Globus pallidus (tissue), 1 donor: ENCODE results near the gene YPEL1.
"Not testable (repeated sequence)": the region's sequence is repeated elsewhere in the genome, so short reads cannot be mapped to it uniquely, and the experiment has no call there.

Source experiments
- DNase-seq: peaks from one replicate; pipeline ENCODE4 v3.0.0-alpha.2; 2015; ENCODE audit warnings: low spot score

Gene YPEL1

GRCh38 chr22:21683401-21683811, 52.2 kb downstream of the YPEL1 start:
- DNase-seq: no peak

- no peak for DNase-seq
Measured at GRCh38 chr22:21682385-21683175, 53.0 kb downstream of the YPEL1 start.

- DNase-seq: no peak
Measured at GRCh38 chr22:21681566-21682370, 53.8 kb downstream of the YPEL1 start.

GRCh38 chr22:21680830-21681565, 54.6 kb downstream of the YPEL1 start:
- no peak for DNase-seq

GRCh38 chr22:21679383-21679782, 56.2 kb downstream of the YPEL1 start:
- DNase-seq: no peak

GRCh38 chr22:21678842-21679241, 56.8 kb downstream of the YPEL1 start:
- not testable (repeated sequence) for DNase-seq

- no peak for DNase-seq
Measured at GRCh38 chr22:21677606-21678443, 57.8 kb downstream of the YPEL1 start.

GRCh38 chr22:21674638-21675245, 60.9 kb downstream of the YPEL1 start:
- no peak for DNase-seq

- no peak for DNase-seq
Measured at GRCh38 chr22:21673534-21674321, 61.9 kb downstream of the YPEL1 start.

- DNase-seq: no peak
Measured at GRCh38 chr22:21672107-21672629, 63.4 kb downstream of the YPEL1 start.

- DNase-seq: no peak
Measured at GRCh38 chr22:21669026-21669425, 66.6 kb downstream of the YPEL1 start.

GRCh38 chr22:21666786-21667185, 68.8 kb downstream of the YPEL1 start:
- no peak for DNase-seq

- no peak for DNase-seq
Measured at GRCh38 chr22:21665047-21665851, 70.3 kb downstream of the YPEL1 start.

GRCh38 chr22:21663738-21664137, 71.9 kb downstream of the YPEL1 start:
- no peak for DNase-seq

- DNase-seq: no peak
Measured at GRCh38 chr22:21661991-21662390, 73.6 kb downstream of the YPEL1 start.

- no peak for DNase-seq
Measured at GRCh38 chr22:21660904-21661303, 74.7 kb downstream of the YPEL1 start.

- no peak for DNase-seq
Measured at GRCh38 chr22:21659864-21660525, 75.6 kb downstream of the YPEL1 start.

GRCh38 chr22:21657360-21658032, 78.1 kb downstream of the YPEL1 start:
- peak; percentile 31 for DNase-seq
